Type B pancreatic cell (in vitro differentiated cells): ENCODE data around the gene TENM4. TPM values are rescaled to one million over a fixed set of nuclear protein-coding genes. Genes with fewer than 3 reads are reported as not detected.

Experiments used
- DNase-seq: peaks from one replicate; pipeline ENCODE4 v3.0.0; 2021; ENCODE audit warnings: mixed read lengths; ENCODE audit not compliant: unreplicated experiment; ENCODE audit errors: extremely low spot score
- H3K27ac Mint-ChIP-seq: 2 replicates; pipeline ENCODE4 v1.8.0; 2021; ENCODE audit warnings: mild to moderate bottlenecking, mixed read lengths
- H3K27me3 Mint-ChIP-seq: 2 replicates; pipeline ENCODE4 v1.8.0; 2021; ENCODE audit warnings: mixed read lengths
- H3K36me3 Mint-ChIP-seq: 2 replicates; pipeline ENCODE4 v1.8.0; 2021; ENCODE audit warnings: mixed read lengths
- H3K4me1 Mint-ChIP-seq: one replicate; pipeline ENCODE4 v1.8.0; 2021; ENCODE audit warnings: mixed read lengths; ENCODE audit not compliant: unreplicated experiment
- H3K4me3 Mint-ChIP-seq: 2 replicates; pipeline ENCODE4 v1.8.0; 2021; ENCODE audit warnings: mild to moderate bottlenecking, mixed read lengths
- H3K9me3 Mint-ChIP-seq: 2 replicates; pipeline ENCODE4 v1.8.0; 2021; ENCODE audit warnings: mixed read lengths
- CTCF ChIP-seq: fragments of 200-600 bp; sonication (generic); conservative IDR thresholded peaks from 2 replicates; pipeline ENCODE4 v1.5.0; 2021; ENCODE audit warnings: antibody characterized with exemption, mild to moderate bottlenecking
- total RNA-seq: library from RNA; stranded (reverse); gene quantifications from 2 replicates; pipeline ENCODE4 v1.2.1, GENCODE V29; 2021; ENCODE audit warnings: low replicate concordance

TENM4 gene
- total RNA-seq, 1 donor from 2014 or later: 156 TPM

- Mint-ChIP-seq H3K27ac (peak overlapping the region; percentile 41), H3K9me3 (no peaks in the 10 kb centered on the region), H3K4me1 (peaks cover 20% of the 10 kb centered on the region), H3K4me3 (peak overlapping the region; percentile 9), H3K36me3 (peaks cover 12% of the 10 kb centered on the region), H3K27me3 (no peaks in the 10 kb centered on the region)
- no peak for TF ChIP-seq CTCF
- no peak for DNase-seq
These were observed 726.3 kb downstream of the TENM4 start for GRCh38 chr11:78714539-78714938.

- no peaks in the 10 kb centered on the region for H3K27me3 Mint-ChIP-seq
- no peak overlapping the region for H3K4me3 Mint-ChIP-seq
- no peak for TF ChIP-seq CTCF
- H3K36me3 Mint-ChIP-seq: peaks cover 23% of the 10 kb centered on the region
- DNase-seq: no peak
- no peaks in the 10 kb centered on the region for H3K9me3 Mint-ChIP-seq
- H3K27ac Mint-ChIP-seq: no peak overlapping the region
- H3K4me1 Mint-ChIP-seq: peaks cover 20% of the 10 kb centered on the region
These were observed 729.1 kb downstream of the TENM4 start for GRCh38 chr11:78711735-78712134.

- H3K4me1 Mint-ChIP-seq: peaks cover 12% of the 10 kb centered on the region
- peaks cover 26% of the 10 kb centered on the region for H3K36me3 Mint-ChIP-seq
- no peaks in the 10 kb centered on the region for H3K27me3 Mint-ChIP-seq
- H3K9me3 Mint-ChIP-seq: no peaks in the 10 kb centered on the region
- H3K4me3 Mint-ChIP-seq: no peak overlapping the region
- no peak for DNase-seq
- TF ChIP-seq CTCF: no peak
- H3K27ac Mint-ChIP-seq: no peak overlapping the region
These were observed 730.4 kb downstream of the TENM4 start for GRCh38 chr11:78710417-78710816.

GRCh38 chr11:78708388-78708787 is 732.4 kb downstream of the TENM4 start:
- H3K9me3 Mint-ChIP-seq: no peaks in the 10 kb centered on the region
- no peak for TF ChIP-seq CTCF

GRCh38 chr11:78706551-78706950 is 734.3 kb downstream of the TENM4 start:
- peaks cover 31% of the 10 kb centered on the region for H3K36me3 Mint-ChIP-seq
- TF ChIP-seq CTCF: no peak

More at GRCh38 chr11:78708388-78708787, 732.4 kb downstream of the TENM4 start:
- Mint-ChIP-seq H3K36me3 (peaks cover 28% of the 10 kb centered on the region), H3K4me1 (no peaks in the 10 kb centered on the region), H3K4me3 (no peak overlapping the region), H3K27ac (peak overlapping the region; percentile 66), H3K27me3 (no peaks in the 10 kb centered on the region)
- DNase-seq: no peak

GRCh38 chr11:78704811-78705210 is 736.0 kb downstream of the TENM4 start:
- Mint-ChIP-seq H3K36me3 (peaks cover 29% of the 10 kb centered on the region), H3K4me3 (no peak overlapping the region), H3K27me3 (no peaks in the 10 kb centered on the region), H3K27ac (no peak overlapping the region), H3K9me3 (no peaks in the 10 kb centered on the region), H3K4me1 (no peaks in the 10 kb centered on the region)
- no peak for TF ChIP-seq CTCF
- no peak for DNase-seq

More at GRCh38 chr11:78706551-78706950, 734.3 kb downstream of the TENM4 start:
- Mint-ChIP-seq H3K27me3 (no peaks in the 10 kb centered on the region), H3K4me1 (no peaks in the 10 kb centered on the region), H3K27ac (no peak overlapping the region), H3K4me3 (no peak overlapping the region), H3K9me3 (no peaks in the 10 kb centered on the region)
- DNase-seq: no peak
